Stimulated activated CD4-positive, alpha-beta T cell treated with anti-CD3 and anti-CD28 coated beads, Interleukin-4, amount 100 ng/mL, for 1 hour (primary cell): ENCODE data around the gene SEL1L3.
"Not testable (repeated sequence)": the region's sequence is repeated elsewhere in the genome, so short reads cannot be mapped to it uniquely, and the experiment has no call there.

Source experiments
- DNase-seq: peaks from one replicate; pipeline ENCODE4 v3.0.0-alpha.2; 2020

Gene SEL1L3

DNA sequence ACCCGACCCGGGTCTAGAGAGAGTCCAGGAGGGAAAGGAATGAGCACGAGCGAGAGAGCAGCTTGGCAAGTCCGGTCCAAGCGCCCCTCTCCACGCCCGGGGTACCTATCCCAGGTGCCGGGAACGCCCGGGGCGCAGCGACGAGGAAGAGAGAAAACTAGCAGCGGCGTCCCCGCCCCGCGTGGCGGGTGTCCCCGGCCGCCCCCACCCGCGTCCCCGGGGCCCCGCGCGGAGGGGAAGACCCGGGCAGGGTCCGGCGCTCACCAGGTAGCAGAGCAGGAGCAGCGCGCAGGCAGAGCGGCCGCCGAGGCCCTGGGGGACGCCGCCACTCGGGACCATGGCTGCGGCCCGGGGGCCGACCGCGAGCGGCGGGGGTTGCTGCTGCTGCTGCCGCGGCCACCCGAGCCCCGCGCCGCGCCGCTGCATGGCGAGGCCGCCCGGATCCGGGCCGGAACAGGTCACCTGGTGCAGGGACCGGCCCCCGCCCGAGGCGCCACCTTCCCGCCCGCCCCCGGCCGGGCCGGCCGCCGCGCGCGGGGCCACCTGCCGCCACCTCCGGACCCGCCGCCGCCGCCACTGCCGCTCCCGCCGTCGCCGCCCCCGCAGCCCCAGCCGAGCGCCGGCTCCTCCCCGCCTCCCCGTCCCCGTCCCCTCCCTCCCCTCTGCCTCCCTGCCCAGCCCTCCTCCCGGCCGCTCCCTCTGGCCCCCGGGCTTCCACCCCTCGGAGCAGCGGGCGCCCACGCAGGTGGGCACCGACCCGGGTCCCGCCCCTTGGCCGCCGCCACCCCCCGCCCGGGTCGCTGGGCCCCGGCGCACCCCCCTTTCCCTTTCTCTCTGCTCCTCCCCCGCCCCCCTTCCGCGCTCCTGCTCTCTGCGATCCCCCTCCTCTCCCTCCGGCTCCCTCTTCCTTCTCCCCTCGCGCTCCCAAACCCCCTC lies at the start of gene SEL1L3:
SEL1L3 (minus strand) TSS at position 578 of the 936 bp plus-strand sequence; CDS start at position 426, 152 bp downstream.
- peak; percentile 67 for DNase-seq

DNA sequence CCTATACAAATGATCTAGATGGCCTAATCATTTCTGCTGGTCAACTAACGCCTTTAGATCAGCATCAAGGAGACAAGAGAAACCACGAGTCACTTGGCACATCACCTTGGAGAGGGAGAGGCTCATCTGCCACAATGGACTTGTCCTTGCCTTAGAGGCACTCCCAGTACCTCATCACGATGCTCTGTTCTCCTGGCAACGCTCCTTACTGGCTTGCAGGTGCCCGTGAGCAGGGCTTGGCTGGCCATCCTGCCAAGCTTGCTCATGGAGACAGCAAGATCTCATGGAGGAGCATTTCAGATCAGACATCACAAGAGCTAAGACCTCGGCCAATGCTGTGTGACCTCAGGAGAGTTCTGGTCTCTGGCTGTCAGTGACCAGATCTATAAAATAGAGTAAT lies 48.6 kb upstream of the SEL1L3 start:
- no peak for DNase-seq

DNA sequence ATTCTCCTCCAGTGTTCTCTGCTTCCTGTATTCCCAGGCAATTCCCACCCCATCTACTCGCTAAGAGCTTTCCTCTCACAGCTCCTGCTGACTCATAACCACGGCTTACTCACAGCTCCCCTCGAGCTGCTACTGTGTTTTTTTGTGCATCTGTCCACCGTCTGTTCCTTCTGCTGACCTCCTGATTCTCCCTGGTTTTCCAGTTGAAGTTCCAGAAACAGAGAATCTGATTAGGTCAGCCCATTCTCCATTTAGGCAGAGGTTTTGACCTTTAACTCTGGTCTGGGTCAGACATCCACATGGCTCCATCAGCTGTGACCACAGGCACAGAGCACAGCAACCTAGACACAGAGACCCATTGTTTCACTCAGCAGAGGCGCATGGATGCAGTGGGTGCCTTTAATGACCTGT lies 45.7 kb upstream of the SEL1L3 start:
- DNase-seq: no peak

DNA sequence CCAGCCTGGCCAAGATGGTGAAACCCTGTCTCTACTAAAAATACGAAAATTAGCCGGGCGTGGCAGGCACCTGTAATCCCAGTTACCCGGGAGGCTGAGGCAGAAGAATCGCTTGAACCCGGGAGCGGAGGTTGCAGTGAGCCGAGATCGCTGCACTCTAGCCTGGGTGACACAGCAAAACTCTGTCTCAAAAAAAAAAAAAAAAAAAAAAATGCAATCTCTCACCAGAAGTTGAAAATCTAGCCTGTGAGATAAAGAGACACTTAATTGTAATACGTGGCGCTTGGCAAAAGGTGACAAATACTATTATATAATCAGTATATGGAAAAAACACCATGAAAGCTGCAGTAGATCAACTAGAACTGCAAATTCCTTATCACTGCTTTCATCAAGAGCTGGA lies 43.3 kb upstream of the SEL1L3 start:
- DNase-seq: not testable (repeated sequence)

DNA sequence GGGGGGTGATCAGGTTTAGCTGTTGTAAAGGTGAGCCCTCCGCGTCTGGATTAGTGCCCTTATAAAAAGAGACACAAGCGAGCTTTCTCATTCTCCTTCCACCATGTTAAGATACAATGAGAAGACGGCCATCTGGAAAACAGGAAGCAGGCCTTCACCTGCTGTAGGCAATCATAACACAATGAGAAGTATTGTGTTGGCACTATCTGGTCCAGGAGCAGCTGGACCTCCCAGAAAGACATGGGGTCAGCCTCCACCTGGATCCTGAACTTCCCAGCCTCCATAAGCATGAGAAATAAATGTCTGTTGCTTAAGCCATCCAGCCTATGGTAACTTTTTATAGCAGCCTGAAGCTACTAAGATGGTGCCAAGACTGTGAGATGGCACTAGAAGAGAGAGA lies 42.6 kb upstream of the SEL1L3 start:
- DNase-seq: no peak

DNA sequence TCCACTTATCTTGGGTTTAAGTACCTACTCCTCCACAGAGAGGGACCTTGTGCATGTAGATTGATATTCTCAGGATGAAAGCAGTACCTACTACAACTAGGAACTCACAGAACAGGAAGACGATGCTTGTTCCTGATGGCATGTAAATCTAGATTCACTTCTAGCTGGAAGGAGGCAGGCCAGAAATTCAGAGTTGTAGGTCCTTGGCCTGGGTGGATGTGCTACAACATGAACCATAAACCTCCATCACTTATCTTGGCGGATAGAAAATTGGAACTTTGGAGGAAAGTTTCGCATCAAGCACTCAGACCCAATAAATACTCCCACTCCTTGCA lies 41.9 kb upstream of the SEL1L3 start:
- DNase-seq: no peak

DNA sequence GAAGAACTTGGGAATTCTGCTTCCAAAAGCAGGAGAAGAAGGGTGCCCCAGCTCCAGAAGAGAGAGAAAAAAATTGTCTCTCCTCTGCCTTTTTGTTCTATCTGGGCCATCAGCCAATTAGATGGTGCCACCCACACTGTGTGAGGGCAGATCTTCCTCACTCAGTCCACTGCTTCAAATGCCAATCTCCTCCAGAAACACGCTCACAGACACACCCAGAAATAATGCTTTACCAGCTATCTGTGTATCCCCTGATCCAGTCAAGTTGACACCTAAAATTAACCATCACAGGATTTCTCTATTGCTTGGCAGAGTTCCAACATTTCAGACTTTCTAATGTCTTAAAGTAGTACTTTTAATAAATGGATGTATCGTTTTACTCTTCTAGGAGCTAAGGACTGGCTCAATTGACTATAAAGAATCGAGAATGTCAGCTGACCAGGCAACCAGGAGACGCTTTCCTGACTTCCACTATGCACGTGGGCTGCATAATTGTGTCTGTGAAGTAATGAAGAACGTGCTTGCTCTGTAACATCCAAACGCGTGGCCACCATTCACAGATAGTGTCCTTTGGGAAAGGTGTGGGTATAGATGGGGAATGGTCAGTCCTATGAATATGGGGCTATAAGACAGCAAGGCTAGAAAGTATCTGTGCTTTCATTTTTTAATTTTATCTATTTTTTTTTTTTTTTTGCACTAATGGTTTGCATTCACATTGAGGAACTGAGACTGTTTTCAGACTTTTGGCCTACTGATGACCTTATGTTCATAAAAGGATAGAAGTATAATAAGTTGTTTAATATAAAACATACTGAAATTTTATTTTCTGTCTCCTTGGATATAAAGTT lies 41.3 kb upstream of the SEL1L3 start:
- no peak for DNase-seq

DNA sequence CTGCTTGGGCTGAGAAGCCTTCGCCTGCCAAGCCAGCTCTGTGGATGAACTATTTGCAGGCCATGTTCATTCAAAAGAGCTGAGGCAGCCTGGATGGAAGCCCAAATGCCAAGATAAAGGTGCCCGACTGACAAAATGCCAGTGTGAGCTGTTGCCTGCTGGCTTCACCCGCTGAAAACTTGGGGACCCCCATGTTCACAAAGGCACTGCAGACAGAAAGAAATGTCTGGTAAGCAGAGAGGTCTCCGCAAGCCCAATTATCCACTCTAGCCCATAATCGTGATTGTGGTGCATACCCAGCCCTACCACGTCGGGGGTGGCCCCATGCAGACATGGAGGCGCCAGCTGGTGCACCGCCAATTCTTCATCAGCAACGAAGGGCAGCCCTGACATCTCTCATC lies 38.2 kb upstream of the SEL1L3 start:
- no peak for DNase-seq

DNA sequence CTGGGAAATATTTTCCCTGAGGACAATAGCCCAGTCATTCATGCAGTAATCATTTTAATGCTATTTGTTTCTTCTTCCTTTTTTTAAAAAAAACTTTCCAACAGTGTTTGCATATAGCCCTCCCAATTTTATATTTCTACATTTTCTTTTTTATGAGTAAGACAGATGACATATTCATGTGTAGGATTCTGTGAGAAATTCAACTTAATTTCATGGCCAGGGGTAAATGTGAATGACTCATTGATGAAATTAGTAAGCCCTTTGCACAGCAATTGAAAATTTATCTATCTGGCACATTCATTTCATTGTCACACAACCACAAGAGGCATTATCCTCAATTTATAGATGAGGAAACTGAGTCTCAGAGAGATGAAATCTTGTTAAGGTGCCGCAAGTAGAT lies 37.5 kb upstream of the SEL1L3 start:
- DNase-seq: no peak

DNA sequence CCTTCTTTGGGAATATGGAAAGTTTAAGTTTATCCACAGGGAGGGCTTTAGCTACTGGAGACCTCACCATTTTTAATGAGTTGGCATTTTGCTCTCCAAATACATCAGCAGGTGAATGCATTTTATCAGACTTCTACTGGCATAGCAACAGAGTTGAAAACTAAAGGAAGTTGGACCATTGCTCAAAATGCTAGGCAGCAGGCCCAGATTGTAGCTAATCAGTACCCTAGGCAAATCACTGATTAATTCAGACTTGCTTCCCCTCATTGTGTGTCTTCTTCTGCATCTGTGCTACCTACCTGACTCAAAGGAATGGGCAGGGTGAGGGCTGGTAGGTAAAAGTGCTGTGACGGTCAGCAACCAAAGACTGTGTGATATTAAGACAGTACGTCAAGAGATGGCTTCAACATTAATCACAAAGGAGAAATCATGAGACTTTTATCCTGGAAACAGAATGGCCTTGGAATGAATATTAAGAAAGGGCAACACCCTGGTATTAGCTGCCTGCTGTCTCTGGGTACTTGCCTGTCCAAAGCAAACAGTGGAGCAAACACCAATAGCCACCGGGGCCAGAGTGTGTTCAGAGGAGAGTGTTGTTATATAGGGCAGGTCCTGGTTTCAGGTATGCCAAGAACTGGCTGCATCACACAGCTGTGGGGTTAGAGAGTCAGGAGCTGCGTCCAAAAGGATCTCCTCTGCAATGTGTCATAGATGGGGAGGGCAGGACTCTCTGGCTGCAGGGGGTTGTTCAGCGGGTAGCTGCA lies 34.2 kb upstream of the SEL1L3 start:
- no peak for DNase-seq

DNA sequence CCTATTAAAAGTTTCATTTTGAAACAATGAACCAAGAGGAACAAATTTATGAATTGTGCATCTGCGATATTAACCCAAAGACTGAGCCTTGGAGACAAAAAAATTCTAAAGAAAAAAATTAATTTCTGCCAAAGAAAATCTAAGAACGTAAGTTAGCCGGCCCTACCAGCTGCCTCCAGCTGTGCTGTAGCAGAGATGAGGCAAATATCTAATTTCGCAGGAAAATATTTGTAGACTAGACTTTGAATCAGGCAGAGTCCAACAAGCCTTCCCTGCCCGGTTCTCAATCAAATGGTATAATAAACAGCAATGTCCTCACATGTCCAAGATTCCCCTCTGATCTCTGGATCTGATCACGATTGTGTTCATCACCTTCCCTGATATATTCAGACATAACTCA lies 30.0 kb upstream of the SEL1L3 start:
- DNase-seq: no peak

DNA sequence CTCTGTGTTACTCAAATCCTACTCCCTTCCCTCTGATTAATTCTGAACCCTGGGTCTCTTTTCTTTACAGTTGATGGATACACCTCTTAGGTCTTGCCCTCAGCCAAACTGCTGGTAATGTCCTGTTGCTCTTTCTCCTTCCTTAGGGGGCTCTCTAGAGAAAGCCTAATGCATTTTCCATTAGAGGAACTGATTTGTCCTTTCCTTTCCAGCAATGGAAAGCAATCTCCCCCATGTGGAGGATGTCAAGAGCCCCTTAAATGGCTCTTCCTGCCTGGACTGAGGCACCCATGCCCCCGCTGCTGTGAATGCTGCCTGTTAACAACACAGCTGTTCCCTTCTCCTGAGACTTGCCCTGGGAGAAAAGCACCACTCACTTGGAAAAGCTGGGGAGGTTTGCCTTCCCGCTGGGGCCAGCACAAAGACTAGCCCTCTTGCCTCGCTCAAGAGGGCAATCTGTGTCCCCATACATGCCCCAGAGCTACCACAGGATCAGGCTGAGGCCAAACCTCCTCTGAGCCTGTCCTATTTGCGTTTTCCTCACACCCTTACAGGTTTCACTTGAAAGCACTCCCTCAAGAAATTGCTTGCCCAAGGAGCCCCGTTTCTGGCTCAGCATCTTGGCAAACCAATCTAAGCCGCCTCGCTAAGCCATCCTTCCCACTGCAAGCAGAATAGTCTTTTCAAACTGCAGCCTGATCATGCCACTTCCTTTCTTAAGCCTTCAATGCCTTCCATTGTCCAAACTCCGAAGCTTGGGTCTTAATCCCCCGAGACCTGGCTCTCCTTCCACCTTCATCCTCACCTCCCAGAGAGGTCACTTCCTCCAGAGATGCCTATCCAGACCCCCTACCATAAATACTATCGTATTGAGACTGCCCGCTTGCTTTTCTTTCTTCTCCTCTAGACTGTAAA lies 28.0 kb upstream of the SEL1L3 start:
- no peak for DNase-seq

DNA sequence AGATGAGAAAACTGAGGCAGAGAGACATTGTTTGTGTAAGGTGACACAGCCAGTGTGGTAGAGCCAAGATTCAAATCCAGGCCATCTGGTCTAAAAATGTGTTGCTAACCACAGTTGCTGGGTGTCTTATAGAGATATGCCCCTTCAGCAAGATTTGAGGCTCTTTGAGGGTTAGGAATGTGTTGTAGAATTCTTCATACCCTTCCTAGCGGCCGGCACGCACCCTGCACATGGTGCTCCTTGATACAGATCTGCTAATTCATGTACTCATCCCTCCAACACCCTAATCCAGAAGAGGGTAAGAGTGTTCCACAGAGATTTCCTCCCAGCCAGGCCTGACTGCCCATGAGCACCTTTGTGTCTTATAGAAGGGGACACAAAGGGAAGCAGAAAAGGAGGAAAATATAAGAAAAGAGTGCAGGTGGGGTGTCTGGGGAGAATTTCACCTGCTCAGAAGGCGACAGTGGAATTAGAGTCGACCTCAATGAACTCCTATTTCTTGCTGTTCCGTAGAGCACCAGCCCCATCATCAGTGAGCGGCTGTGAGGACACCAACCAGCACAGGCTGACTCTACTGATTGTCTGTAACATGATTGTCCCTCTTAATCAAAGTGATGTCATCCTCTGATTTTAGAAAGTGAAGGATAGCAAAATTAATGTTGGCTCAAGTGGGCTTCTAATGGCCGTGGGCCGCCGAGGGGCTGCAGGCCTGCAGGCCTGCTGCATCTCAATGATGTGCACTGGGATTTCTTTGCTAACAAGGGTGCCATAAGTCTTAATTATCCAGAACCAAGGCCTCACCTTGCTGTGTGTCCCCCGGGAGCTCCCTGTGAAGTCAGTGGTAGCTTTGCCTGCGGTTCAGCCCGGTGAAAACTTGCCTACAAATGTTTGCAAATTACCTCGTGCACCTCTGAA lies 27.1 kb upstream of the SEL1L3 start:
- DNase-seq: no peak

DNA sequence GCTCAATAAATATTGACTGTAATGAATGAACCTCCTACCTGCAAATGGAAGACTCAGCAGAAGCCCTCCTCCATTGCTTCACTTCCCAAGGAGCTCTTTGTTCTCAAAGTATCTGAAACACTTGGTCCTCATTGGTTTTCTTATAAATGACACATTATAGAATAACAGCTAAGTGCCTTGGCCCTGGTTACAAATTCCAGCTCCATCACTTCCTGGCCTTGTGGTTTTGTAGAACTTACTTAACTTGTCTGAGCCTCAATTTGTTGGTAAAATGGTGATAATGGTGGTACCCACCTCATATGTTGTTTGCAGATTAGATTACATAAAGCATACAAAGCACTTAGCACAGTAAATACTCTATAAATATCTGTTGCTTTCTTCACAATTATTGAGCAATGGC lies 26.0 kb upstream of the SEL1L3 start:
- no peak for DNase-seq

DNA sequence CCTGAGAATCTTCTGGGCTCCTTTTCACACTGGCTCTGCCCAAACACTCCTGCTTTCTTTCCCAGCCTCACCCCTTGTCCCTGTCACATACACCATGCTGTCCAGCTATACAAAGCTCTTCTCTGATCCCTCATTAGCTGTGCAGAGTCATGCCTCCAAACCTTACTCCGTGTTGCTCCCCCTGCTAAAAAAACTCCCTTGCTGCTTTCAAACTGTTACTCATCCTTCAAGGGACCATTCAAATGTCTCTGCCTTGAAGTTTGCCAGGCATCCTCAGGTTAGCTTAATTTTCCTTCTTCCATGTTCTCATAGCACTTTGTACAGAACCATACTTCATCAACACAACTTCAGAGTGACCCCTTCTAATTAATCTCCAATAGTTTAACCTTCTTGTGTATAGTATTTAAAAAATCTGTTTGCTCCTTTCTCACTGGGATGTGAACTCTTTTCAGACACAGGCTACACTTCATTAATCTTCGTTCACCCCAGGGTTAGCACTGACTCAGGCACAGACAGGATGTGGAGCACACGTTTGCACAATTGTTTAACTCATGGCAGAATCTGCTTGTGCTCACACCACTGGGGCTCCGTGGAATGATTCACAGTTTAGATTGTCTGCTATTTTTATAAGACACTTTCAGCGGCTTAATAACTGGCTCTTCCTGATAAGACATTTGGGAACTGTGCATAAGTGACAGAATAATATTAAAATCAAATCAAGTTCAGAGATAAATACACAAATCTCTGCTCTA lies 21.4 kb upstream of the SEL1L3 start:
- DNase-seq: no peak

DNA sequence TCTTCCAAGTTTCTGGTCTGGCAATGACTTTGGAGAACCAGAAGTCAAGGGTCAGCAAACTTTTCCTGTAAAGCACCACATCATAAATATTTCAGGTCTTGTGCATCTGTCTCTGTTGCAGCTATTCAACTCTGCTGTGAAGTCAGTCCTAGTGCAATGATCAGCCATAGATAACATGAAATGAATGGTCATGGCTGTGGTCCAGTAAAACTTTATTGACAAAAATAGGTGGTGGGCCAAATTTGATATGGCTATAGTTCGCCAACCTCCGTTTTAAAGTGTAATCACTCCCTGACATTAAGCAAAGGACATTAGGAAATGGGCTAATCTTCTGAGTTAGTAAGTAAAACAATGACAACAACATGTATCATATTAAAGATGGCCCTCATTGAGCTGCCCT lies 20.8 kb upstream of the SEL1L3 start:
- no peak for DNase-seq

DNA sequence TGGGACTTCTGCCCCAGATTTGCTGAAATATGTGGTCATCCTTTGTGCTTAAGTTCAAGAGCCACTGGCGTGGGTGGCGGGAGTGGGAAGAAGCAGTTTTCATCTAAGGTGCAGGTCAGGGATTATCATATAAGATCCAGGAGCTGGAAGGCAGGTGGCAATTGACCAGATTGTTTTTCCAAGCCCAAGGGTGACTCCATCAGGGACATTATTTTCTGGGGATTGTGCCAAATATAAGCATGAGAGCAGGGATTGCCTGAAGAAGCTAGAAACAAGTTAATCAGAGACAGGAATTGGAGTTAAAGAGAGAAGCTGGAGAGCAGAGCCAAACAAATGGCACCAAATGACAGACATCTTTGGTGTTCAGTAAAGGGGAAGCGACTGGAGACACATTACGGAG lies 19.4 kb upstream of the SEL1L3 start:
- no peak for DNase-seq

DNA sequence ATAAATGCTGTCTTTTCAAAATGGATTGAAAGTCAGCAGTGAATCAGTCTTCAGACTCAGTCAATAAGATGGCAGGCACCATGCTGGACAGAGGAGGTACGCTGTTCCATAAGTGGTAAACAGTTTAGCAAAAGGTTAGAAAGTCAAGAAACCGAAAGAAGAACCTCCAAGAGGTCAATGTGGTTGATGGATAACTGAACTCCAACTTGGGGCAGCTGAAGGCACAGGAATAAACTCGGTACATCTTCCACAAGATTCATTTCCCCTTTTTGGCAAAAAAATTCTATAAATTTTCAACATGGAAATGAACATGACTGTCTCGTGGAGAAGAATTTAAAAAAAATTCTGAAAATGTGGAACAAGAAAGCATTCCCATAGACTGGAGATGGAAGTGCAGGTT lies 18.4 kb upstream of the SEL1L3 start:
- no peak for DNase-seq

DNA sequence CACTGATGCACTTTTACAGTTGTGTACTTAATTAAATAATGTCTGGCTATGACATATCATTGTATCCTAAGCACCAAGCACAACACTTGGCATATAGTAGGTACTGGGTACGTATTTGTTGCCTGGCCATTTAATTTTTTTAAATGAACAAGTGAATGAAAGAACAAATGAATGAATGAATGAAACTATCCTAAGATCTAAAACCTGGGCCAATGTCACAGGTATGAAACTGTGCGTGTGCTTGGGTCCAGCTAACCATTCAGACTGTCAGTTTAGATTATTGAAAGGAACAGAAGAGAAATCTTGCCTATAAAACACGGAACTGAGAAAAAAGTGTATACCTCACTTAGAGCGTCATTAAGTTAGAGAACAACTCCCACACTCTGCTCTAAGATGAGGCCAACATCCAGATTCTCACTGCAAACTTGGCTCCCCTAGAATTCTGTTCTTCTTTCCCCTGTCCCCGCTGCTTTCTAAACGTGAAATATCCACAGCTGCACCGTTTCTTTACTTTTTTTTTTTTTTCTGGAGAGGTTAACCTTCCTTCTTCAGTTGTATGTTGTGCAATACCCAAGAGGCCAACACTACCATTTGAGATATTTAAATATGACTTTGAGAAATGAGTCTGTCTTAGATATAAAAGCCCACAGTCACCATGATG lies 17.3 kb upstream of the SEL1L3 start:
- no peak for DNase-seq

DNA sequence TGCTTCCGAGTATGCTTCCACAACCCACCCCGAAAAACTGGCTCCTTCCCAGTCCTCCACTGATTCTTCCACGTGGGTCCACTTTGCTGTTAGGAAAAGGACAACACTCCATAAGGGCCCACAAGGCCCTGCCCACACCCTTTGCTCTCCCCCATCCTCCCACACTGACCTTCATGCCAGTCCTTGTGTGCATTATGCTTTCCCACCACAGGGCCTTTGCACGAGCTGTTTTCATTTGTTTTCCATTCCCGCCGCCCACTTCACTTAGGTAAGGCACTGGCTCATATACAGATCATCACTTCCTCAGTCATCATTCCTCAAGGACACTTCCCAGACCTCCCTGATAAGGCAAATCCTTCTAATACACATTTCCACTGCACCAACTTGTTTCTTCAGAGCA lies 16.8 kb upstream of the SEL1L3 start:
- no peak for DNase-seq
